H54 (cell line): ENCODE data around the gene PRKG1.
"Not testable (repeated sequence)": the region's sequence is repeated elsewhere in the genome, so short reads cannot be mapped to it uniquely, and the experiment has no call there.

Experiments
- DNase-seq: peaks from one replicate; pipeline ENCODE4 v3.0.0; 2011; ENCODE audit warnings: low spot score, mixed read lengths; ENCODE audit not compliant: insufficient read length
- FAIRE-seq: peaks from 3 replicates; lab custom pipeline; 2011; peaks lifted over from hg19 to GRCh38; lab: Jason Lieb, UNC
- POLR2A ChIP-seq: IDR thresholded peaks from 2 replicates; pipeline ENCODE4 v1.6.1; 2011; ENCODE audit warnings: low read depth, mild to moderate bottlenecking, low read length

PRKG1 gene

GRCh38 chr10:51523440-51523839, 449.2 kb downstream of the PRKG1 start:
- no peak for TF ChIP-seq POLR2A
- FAIRE-seq (no peak), DNase-seq (no peak)

GRCh38 chr10:51524041-51524440, 449.8 kb downstream of the PRKG1 start:
- FAIRE-seq = no peak
- no peak for TF ChIP-seq POLR2A
- DNase-seq = no peak

GRCh38 chr10:51527522-51528219, 453.4 kb downstream of the PRKG1 start:
- no peak for TF ChIP-seq POLR2A
- no peak for DNase-seq
- FAIRE-seq = no peak

- FAIRE-seq = no peak
- DNase-seq = no peak
- no peak for TF ChIP-seq POLR2A
These were observed 454.2 kb downstream of the PRKG1 start for GRCh38 chr10:51528527-51528926.

GRCh38 chr10:51530541-51530940, 456.3 kb downstream of the PRKG1 start:
- DNase-seq (no peak), FAIRE-seq (no peak)
- no peak for TF ChIP-seq POLR2A

- DNase-seq (no peak), FAIRE-seq (no peak)
- no peak for TF ChIP-seq POLR2A
These were observed 457.8 kb downstream of the PRKG1 start for GRCh38 chr10:51532044-51532443.

- TF ChIP-seq POLR2A = no peak
- DNase-seq = no peak
- FAIRE-seq = no peak
These were observed 468.6 kb downstream of the PRKG1 start for GRCh38 chr10:51542853-51543252.

GRCh38 chr10:51544933-51545332, 470.6 kb downstream of the PRKG1 start:
- DNase-seq (no peak), FAIRE-seq (no peak)
- TF ChIP-seq POLR2A = no peak

GRCh38 chr10:51547941-51548340, 473.7 kb downstream of the PRKG1 start:
- TF ChIP-seq POLR2A = no peak
- DNase-seq (no peak), FAIRE-seq (no peak)

- FAIRE-seq (no peak), DNase-seq (no peak)
- no peak for TF ChIP-seq POLR2A
These were observed 478.6 kb downstream of the PRKG1 start for GRCh38 chr10:51552879-51553278.

GRCh38 chr10:51564896-51565510, 490.7 kb downstream of the PRKG1 start:
- FAIRE-seq (no peak), DNase-seq (no peak)
- no peak for TF ChIP-seq POLR2A

GRCh38 chr10:51567271-51567670, 493.0 kb downstream of the PRKG1 start:
- TF ChIP-seq POLR2A = no peak
- no peak for DNase-seq
- no peak for FAIRE-seq

GRCh38 chr10:51569467-51569866, 495.2 kb downstream of the PRKG1 start:
- DNase-seq (no peak), FAIRE-seq (no peak)
- TF ChIP-seq POLR2A = no peak

GRCh38 chr10:51574248-51575048, 500.2 kb downstream of the PRKG1 start:
- DNase-seq (no peak), FAIRE-seq (no peak)
- TF ChIP-seq POLR2A = no peak

- not testable (repeated sequence) for FAIRE-seq, DNase-seq
These were observed 506.9 kb downstream of the PRKG1 start for GRCh38 chr10:51581196-51581595.
